OCI-LY3 (cell line): ENCODE measurements around the gene GNAQ.

Experiments used
- EZH2phosphoT487 ChIP-seq: fragments of 200-600 bp; shearing (Covaris generic); IDR thresholded peaks from 2 replicates; pipeline ENCODE4 v1.6.1; 2018; ENCODE audit warnings: antibody characterized with exemption, mixed run types, low read depth
- TF ChIP-seq, protein P1 (sequence below): fragments of 200-600, 300-600 bp; sonication (generic); IDR thresholded peaks from 2 replicates; pipeline ENCODE4 v1.5.1; 2014; ENCODE audit warnings: antibody characterized with exemption, low read length, low read depth

DNA sequence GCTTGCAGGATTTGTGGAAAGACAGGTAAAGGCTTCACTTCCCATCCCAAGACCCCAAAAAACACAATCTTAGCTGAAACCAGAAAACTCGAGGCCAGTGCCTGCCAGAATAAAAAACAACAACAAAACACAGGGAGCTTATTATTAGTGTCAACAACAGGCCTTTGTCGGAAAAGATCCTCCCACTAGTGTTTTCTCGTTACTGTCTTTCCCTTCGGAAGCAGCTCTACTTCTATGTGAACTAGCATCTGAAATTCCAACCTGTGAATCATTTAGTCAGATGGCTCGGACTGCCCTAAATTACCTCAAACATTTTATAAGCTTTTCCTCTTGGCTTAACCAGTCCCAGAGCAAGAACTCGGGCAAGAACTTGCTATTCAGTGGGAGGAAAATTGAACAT is 261.3 kb downstream of the GNAQ start:
- TF ChIP-seq, protein P1, sequence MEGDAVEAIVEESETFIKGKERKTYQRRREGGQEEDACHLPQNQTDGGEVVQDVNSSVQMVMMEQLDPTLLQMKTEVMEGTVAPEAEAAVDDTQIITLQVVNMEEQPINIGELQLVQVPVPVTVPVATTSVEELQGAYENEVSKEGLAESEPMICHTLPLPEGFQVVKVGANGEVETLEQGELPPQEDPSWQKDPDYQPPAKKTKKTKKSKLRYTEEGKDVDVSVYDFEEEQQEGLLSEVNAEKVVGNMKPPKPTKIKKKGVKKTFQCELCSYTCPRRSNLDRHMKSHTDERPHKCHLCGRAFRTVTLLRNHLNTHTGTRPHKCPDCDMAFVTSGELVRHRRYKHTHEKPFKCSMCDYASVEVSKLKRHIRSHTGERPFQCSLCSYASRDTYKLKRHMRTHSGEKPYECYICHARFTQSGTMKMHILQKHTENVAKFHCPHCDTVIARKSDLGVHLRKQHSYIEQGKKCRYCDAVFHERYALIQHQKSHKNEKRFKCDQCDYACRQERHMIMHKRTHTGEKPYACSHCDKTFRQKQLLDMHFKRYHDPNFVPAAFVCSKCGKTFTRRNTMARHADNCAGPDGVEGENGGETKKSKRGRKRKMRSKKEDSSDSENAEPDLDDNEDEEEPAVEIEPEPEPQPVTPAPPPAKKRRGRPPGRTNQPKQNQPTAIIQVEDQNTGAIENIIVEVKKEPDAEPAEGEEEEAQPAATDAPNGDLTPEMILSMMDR: no peak
- no peak for TF ChIP-seq EZH2phosphoT487
